Activated T-helper 17 cell treated with anti-CD3 and anti-CD28 coated beads, Interleukin-2, amount 50 U/mL, for 72 hours (primary cell): ENCODE data around the gene FEZF2. TPM values are rescaled to one million over a fixed set of nuclear protein-coding genes. Genes with fewer than 3 reads are reported as not detected.

Experiments used
- ATAC-seq: fragments of 150-1000 bp; cut with Tn5 transposase; replicated peaks from 2 replicates; pipeline ENCODE4 v1.10.0; 2021; ENCODE audit warnings: mild to moderate bottlenecking, moderate library complexity
- H3K27ac Mint-ChIP-seq: one replicate; pipeline ENCODE4 v1.8.0; 2022; ENCODE audit warnings: mixed read lengths
- H3K27me3 Mint-ChIP-seq: one replicate; pipeline ENCODE4 v1.8.0; 2022; ENCODE audit warnings: mixed read lengths
- H3K36me3 Mint-ChIP-seq: one replicate; pipeline ENCODE4 v1.8.0; 2022; ENCODE audit warnings: low read depth, mild to moderate bottlenecking, mixed read lengths
- H3K4me1 Mint-ChIP-seq: one replicate; pipeline ENCODE4 v1.8.0; 2022; ENCODE audit warnings: mixed read lengths
- H3K4me3 Mint-ChIP-seq: one replicate; pipeline ENCODE4 v1.8.0; 2022; ENCODE audit warnings: mild to moderate bottlenecking, mixed read lengths
- H3K9me3 Mint-ChIP-seq: one replicate; pipeline ENCODE4 v1.8.0; 2022; ENCODE audit warnings: mixed read lengths
- total RNA-seq, 2 donors: library from RNA; stranded (reverse); gene quantifications; one replicate each; pipeline ENCODE4 v1.2.3, GENCODE V29; 2022

The FEZF2 gene
- total RNA-seq, 2 donors from 2014 or later: not detected

DNA sequence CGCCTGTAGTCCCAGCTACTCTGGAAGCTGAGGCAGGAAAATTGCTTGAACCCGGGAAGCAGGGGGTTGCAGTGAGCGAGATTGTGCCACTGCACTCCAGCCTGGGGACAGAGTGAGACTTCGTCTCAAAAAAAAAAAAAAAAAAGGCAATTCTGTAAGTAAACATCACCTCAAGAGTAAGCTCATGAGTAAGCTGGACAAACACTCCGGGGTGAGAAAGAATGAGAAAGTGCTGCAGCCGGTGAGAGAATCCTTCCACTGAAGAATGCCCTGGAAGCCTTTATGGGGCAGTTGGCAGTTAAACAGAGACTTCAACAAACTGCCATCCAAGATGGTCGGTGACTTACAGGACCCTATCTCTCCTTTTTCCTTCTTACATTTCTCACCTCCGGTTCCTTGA lies 47.5 kb downstream of the FEZF2 start:
- no peak overlapping the region for H3K4me3 Mint-ChIP-seq
- H3K36me3 Mint-ChIP-seq: peaks cover 64% of the 10 kb centered on the region
- peaks cover 1% of the 10 kb centered on the region for H3K9me3 Mint-ChIP-seq
- H3K4me1 Mint-ChIP-seq: no peaks in the 10 kb centered on the region
- no peak overlapping the region for H3K27ac Mint-ChIP-seq
- ATAC-seq: no peak
- H3K27me3 Mint-ChIP-seq: peaks cover 3% of the 10 kb centered on the region

DNA sequence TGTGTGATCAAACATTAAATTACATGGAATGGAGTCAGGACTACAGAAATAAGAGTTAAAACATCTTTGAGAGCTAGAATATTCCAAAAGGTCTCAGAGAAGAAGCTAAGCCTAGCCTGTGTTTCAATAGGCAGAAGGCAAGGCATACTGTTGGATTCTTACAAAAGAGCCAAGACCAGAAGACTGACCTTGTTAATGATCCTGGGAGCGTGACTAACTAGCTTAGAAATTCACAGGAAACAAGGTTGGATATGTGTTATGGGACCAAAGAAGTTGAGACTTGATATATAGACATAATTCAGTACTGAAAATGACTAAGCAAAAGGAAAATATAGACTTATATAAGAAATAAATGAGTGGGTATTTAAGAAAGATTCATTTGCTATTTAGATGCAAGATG lies 50.1 kb downstream of the FEZF2 start:
- Mint-ChIP-seq H3K27me3 (no peaks in the 10 kb centered on the region), H3K4me1 (no peaks in the 10 kb centered on the region), H3K27ac (no peak overlapping the region), H3K36me3 (peaks cover 85% of the 10 kb centered on the region), H3K9me3 (peaks cover 4% of the 10 kb centered on the region), H3K4me3 (no peak overlapping the region)
- ATAC-seq: no peak
